ENCODE results near the gene TEX26.
A peak's percentile ranks its signal among the peaks of the same experiment; 100 is the strongest.

TEX26 gene

DNA sequence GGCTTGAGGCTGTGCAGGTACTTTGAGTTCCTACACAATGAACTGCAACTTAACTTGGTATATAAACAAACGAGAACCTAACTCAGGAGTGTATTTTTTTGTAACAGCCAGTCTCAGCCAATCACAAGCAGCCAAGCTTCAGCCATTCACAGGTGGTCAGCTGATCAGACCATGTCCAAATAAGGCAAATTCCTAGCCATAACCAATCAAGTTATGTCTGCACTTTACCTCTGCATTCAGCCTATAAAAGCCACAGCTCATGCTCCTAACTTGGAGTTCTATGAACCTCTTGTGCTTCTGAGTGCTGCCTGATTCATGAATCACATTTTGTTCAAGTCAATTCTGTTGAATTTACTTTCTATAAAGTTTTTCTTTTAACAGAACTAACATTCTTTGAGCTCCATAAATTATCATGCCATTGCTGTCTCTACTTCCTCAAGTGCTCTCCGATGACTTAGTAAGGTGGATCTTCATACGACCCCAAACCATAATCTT, 43.2 kb upstream of the TEX26 start:
- no peaks in the 10 kb centered on the region; the same call in 1 of the 2 replicates for H3K27me3 ChIP-seq (ENCODE audit: low read length)
- no peak for TF ChIP-seq CTCF (IDR thresholded peaks at IDR 0.05; ENCODE audit: insufficient read depth, low read length, poor library complexity, severe bottlenecking)
- no peak for TF ChIP-seq EZH2phosphoT487 (conservative IDR thresholded peaks at IDR 0.05; ENCODE audit: low read length)
- H3K36me3 ChIP-seq (ENCODE audit: low read length): no peaks in the 10 kb centered on the region
- no peaks in the 10 kb centered on the region for H3K9me2 ChIP-seq (replicated peaks; ENCODE audit: insufficient read depth, low read length)
- H3K27ac ChIP-seq (ENCODE audit: low read depth, low read length): no peak overlapping the region
- H3K9me3 ChIP-seq (ENCODE audit: insufficient read depth, low read length): no peaks in the 10 kb centered on the region
- H3K9ac ChIP-seq (ENCODE audit: low read length): no peak overlapping the region
- no peak overlapping the region for H3K4me2 ChIP-seq (ENCODE audit: low read depth, low read length, poor library complexity, severe bottlenecking)
- no peaks in the 10 kb centered on the region for H4K20me1 ChIP-seq (ENCODE audit: low read depth, low read length)
- H3K4me3 ChIP-seq (ENCODE audit: insufficient read depth, low read length, poor library complexity, severe bottlenecking): no peak overlapping the region
- H2AFZ ChIP-seq (ENCODE audit: low read depth, low read length, severe bottlenecking): no peak overlapping the region
- no peaks in the 10 kb centered on the region for H3K79me2 ChIP-seq (ENCODE audit: insufficient read depth, low read length)
- no peaks in the 10 kb centered on the region for H3F3A ChIP-seq (ENCODE audit: insufficient read depth)

DNA sequence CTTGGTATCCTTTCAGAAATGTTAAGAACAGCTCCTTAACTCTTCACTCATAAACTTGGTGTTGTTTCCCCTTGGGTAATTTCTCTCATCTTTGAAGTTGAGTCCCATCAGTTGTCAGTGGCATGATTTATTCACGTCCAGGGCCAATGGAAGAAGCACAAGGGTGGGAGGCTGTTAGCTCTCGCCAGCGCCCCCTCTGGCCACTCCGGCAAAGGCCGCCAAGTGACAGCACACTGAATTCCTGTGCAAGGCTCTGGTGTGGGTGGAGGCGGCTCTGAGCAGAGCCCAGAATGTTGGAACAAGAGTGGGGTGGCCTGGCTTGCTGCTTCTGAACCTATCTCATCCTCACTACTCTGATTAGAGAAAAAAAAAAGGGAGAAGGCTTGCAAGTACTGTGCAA, 39.5 kb upstream of the TEX26 start:
- no peaks in the 10 kb centered on the region for H3K9me2 ChIP-seq (replicated peaks; ENCODE audit: insufficient read depth, low read length)
- TF ChIP-seq CTCF (IDR thresholded peaks at IDR 0.05; ENCODE audit: insufficient read depth, low read length, poor library complexity, severe bottlenecking) (peak; percentile 35), EZH2phosphoT487 (conservative IDR thresholded peaks at IDR 0.05; ENCODE audit: low read length) (no peak)
- no peaks in the 10 kb centered on the region for H3K36me3 ChIP-seq (ENCODE audit: low read length)
- H3F3A ChIP-seq (ENCODE audit: insufficient read depth): no peaks in the 10 kb centered on the region
- H3K9me3 ChIP-seq (ENCODE audit: insufficient read depth, low read length): no peaks in the 10 kb centered on the region
- H3K27me3 ChIP-seq (ENCODE audit: low read length): no peaks in the 10 kb centered on the region; the same call in 1 of the 2 replicates
- no peak overlapping the region for H2AFZ ChIP-seq (ENCODE audit: low read depth, low read length, severe bottlenecking)
- H3K4me2 ChIP-seq (ENCODE audit: low read depth, low read length, poor library complexity, severe bottlenecking): no peak overlapping the region
- H3K27ac ChIP-seq (ENCODE audit: low read depth, low read length): no peak overlapping the region
- no peaks in the 10 kb centered on the region for H3K79me2 ChIP-seq (ENCODE audit: insufficient read depth, low read length)
- H3K9ac ChIP-seq (ENCODE audit: low read length): no peak overlapping the region
- H4K20me1 ChIP-seq (ENCODE audit: low read depth, low read length): no peaks in the 10 kb centered on the region
- no peak overlapping the region for H3K4me3 ChIP-seq (ENCODE audit: insufficient read depth, low read length, poor library complexity, severe bottlenecking)

DNA sequence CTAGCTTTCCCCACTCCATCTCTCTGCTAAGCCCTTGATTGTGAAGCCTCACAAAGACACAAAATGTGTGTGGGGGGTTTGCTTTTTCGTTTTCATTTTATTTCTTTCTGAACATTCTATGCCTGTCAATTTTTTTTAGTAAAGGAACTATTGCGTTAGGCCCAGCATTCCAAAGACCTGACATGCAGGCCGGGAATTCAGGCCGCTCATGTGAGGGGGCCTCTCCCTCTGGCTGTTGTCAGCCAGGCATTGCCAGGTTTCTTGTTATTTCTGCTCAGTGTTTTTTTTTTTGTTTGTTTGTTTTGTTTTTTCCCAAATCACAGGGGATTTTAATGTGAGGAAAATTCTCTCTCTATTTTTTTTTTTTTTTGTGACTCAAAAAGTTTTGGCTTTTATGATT, 36.7 kb upstream of the TEX26 start:
- no peaks in the 10 kb centered on the region for H3K79me2 ChIP-seq (ENCODE audit: insufficient read depth, low read length)
- H3K36me3 ChIP-seq (ENCODE audit: low read length): no peaks in the 10 kb centered on the region
- no peaks in the 10 kb centered on the region for H4K20me1 ChIP-seq (ENCODE audit: low read depth, low read length)
- H3K9ac ChIP-seq (ENCODE audit: low read length): no peak overlapping the region
- H3K4me2 ChIP-seq (ENCODE audit: low read depth, low read length, poor library complexity, severe bottlenecking): no peak overlapping the region
- TF ChIP-seq CTCF (IDR thresholded peaks at IDR 0.05; ENCODE audit: insufficient read depth, low read length, poor library complexity, severe bottlenecking): no peak
- TF ChIP-seq EZH2phosphoT487 (conservative IDR thresholded peaks at IDR 0.05; ENCODE audit: low read length): no peak
- H3K27ac ChIP-seq (ENCODE audit: low read depth, low read length): no peak overlapping the region
- no peak overlapping the region for H3K4me3 ChIP-seq (ENCODE audit: insufficient read depth, low read length, poor library complexity, severe bottlenecking)
- H3K9me3 ChIP-seq (ENCODE audit: insufficient read depth, low read length): no peaks in the 10 kb centered on the region
- H2AFZ ChIP-seq (ENCODE audit: low read depth, low read length, severe bottlenecking): no peak overlapping the region
- no peaks in the 10 kb centered on the region for H3K27me3 ChIP-seq (ENCODE audit: low read length)
- H3K9me2 ChIP-seq (replicated peaks; ENCODE audit: insufficient read depth, low read length): no peaks in the 10 kb centered on the region
- H3F3A ChIP-seq (ENCODE audit: insufficient read depth): no peaks in the 10 kb centered on the region
